Fibroblast of skin of left biceps (primary cell): ENCODE data around the gene SGMS1.

Experiments used
- DNase-seq, 2 experiments: peaks; one replicate each; pipeline ENCODE4 v3.0.0-alpha.2; 2013; ENCODE audit warnings: low read depth in 2 of 2

Gene SGMS1

DNA sequence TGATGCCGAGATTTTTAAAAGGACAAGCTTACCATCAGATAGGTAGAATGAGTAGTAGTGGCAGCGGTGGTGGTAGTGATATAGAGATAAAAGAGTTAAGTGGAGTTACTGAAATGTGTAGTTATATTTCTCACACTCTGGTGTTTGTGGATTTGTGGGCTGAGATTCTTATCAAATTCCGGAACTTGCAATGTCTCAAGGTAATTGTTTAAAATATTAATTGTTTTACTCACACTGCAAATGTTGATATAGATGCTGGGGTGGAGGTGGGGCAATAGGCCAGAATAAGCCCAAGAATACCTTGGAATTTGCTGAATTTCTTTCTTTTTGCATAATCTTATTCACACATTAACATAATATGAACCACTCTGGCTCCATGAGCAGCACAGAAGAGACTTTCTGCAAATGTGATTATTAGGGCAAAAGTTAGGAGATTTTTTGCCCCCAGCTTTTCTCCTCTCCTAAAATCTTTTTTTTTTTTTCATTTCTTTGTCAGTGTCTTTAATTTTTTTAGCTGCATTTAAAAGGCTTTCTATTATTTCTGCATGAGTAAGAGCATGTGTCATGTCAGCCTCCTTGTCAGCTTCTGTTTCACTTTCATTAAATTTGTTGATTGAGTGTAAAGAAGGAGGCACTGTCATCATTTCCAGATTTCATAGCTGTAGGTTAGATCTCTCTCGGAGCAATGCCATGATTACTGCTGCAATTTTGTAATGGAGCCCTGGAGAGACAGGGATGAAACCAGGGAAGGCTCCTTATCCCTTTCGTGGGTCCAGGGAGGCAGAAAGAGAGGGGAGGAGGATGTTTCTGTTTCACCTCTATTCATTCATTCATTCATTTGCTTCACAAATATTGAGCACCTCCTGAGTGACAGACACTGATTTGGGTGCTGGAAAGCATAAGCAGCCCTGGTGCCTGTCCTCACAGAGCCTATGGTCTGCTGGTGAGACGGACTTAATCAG, 13.1 kb upstream of the SGMS1 start:
- DNase-seq = no peak

DNA sequence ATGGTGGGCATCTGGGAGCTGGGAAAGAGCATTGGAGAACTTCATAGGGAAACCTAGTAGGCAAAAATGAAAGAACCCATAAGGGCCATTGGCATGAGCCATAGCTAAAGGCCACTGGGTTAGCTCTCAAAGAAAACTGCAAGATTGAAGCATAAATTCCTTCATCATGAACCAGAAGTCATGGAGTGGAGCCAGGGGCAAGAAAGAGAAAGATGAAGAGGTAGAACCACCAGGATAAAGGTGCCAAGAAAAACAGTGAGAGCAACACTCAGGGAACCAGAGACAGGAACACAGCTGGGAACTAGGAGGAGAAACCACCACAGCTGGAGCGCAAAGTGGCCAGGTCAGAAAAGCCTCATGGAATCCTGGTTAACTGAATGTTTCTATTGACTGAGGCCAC, 11.5 kb upstream of the SGMS1 start:
- peak; percentile 37 to 42 for DNase-seq

DNA sequence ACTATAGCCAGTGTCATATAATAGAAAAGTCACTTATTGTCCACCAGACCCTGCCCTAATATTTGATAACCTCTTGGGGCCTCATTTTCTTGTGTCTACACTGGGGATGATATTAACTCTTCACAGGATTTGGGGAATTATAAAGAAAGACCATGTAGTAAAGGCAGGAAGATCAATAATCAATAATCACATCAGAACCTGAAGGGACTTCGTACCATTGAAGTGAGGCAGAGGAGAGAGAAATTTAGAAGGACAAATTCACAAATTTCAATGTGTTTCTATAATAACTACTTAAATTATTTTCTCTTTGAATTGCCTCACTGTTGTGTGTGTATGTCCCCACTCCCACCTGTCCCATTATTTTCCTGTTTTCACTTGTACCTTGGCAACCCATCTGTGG, 10.7 kb upstream of the SGMS1 start:
- no peak for DNase-seq

DNA sequence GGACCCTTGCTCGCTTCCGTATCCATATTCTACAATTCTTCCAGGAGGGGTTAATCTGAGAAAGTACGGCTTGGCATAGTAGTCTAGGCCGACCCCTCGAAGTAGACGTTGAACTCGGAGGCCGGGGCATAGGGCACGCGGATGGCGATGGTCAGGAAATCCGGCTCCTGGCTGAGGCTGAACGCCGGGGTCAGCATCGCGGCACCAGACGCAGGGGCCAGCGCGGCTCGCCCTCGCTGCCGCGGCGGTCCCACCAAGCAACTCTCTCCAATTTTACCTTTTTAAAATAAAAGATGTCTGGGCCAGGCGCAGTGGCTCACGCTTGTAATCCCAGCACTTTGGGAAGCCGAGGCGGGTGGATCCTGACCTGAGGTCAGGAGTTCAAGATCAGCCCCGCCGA, 7.3 kb upstream of the SGMS1 start:
- DNase-seq = no peak

DNA sequence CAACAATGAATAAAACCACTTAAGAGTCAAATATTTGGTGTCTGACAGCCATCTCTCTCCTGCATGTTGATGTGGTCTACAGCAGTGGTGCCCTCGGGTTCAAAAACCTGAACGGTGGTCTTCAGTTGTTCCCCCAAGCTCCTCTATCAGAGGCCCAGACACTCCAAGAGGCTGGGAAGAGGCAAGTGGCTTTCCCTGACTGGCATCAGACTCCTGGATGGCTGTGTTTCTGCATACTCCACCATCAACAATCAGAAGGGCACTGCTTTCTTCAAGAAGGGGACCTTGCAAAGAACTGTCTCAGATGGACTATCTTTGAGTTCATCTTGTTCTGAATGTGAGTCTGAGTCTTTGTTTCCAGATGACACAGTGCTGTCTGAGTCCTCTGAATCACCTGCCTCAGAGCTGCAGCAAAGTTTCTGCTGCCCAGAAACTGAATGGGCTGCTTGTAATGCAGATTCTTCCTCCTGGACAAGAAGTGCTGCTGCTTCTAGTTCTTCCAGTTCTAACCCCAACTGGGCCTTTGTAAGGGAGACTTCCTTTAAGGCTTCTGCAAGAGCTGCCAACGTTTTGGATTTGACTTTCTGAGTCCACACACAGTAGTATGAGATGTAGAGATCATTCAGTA, 5.9 kb upstream of the SGMS1 start:
- no peak for DNase-seq

DNA sequence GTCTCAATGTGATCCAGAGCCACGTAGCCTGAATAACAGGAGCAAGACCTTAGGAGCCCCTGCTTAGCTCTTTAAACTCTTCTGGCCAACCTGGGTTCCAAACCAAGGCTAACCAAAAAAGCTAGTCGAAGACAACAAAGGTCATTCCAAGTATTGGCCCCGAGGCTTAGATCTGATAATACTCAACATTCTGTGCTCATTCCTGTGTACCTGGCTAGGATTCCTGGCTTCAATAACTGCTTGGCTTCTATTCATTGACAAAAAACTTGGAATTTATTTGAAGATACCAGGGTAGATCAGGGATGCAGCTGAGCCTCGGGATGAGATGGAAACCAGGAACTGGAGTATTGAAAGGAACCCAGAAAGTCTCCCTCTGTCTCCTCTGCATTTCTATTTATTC, 4.1 kb upstream of the SGMS1 start:
- no peak for DNase-seq

DNA sequence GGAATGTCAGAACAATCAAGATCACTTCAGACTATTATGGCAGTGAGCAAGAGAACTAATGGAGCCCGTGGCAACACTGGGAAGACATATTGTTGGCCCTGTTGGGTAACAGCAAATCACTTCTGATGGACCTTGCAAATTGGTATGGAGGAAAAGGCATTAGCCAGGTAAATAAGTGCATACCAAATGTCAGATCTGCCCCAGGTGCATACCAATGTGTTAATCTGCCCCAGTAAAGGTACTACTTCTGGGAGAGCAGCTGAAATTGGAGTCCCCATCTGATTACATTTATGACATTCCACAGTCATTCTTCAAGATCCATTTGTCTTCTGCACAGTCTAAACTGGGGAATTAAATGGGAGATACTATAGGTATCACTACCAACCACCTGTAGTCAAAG, 3.7 kb upstream of the SGMS1 start:
- DNase-seq = no peak

DNA sequence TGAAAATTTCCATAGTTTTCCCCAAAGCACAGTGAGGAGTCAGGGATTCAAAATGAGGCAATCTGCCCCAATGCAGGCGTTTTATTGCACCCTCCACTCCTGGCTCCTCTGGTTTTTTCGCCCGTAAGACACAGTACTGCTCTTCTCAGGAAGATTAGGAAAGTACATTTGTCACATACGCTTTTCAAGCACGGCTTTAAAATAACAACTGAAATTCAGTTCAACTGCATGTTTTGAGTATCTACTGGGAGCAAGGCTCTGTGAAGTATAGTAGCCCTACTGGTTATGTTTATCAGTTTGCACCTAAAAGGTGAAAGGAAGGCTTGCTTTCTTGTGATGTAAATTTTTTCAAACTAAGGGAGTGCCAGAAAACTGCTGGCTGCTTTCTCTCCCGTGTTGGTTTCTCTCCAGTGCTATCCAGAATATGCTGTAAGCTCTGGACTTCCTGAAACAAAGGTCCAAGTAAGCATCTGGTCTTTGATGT, 1.9 kb upstream of the SGMS1 start:
- no peak for DNase-seq

DNA sequence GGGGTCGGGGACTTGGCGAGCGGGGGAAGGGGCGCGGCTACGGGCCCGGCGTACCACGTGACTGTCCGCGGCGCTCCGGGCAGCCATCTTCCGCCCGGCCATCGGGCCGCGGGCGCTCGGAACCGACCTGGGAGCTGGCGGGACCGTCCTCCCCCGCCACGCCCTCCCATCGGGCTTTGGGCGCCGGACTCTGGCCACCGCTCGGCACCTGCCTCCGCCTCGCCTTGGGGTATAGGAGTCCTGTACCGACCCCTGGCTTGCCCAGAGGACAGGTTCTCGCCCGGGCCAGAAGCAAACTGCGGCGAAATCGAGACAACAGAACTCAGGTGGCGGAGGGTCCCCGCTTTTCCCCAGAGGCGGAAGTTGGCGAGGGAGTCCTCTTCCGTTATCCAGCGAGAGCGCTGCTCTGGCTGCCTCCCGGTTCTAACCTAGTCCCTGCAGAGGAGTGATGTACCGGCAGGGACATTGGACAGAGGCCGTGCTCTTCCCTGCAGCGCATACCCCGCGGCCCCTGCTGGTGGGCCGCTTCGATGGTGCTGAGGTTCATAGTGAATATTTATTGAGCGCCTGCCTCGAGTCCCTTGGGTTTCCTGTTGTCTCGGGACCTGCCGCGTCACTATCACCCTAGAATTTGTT, 1.2 kb upstream of the SGMS1 start:
- no peak for DNase-seq

DNA sequence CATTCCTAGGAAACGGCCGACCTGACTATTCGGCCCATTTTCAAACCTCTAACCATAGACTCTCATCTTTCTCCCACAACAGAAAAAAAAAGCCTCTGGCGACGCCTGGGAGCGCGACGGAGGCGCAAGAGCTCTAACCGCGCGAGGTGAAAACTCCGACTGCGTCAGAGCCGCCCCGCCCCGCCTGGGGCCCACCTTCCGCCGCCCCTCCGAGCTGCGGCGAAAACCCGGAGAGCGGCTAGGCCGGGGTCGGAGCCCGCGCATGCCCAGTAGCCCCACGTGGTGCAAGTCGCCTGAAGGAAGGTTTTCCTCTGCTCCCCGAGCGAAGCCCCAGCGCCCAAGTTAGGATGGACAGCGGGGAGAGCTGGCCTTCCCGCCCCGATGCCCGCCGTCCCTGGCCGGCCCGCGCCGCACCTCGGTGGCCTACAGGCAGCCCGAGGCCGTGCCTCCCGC, 683 bp upstream of the SGMS1 start:
- peak; percentile 89 for DNase-seq

DNA sequence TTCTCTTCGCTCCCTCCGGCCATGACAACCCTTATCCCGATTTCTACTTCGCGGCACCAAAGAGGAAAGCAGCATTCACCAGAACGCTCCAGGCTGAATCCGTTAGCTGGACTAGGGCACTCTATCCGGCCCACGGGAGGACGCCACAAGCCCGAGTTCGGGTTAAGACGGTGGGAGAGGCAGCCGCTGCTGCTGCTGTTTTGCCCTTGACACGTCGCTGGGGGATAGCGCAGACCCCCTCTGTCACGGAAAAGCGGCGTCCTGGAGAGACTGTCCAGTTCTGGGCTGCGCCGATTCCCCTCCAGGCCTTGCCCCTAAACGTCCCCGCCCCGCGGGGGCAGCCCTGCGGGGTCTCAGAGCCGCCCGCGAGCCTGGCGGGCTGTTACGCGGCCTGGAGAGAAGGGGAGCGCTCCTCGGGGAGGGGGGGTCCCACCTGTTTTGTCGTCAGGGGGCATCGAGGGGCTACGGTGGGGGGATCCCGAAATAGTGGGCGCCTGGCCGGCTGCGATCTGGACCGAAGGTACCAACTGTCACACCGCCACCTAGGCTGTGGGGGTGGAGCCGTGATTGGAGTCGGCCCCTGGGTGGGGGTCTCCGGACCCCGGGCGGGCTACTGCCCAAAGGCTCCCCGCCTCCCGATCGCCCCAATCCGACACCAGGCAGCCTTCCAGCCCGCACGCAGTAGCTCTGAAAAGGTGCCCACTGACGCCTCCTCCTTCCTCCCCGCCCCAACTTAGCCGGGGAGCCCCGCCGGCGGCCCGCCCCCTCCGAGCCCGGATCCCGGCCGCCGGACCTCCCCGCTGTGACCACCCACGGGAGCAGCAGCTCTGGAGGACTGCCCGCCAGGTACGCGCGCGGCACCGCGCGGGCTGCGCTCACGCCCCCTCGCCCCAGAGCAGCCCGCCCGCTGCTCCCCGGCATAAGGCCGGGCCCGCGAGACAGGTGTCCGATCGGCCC, 772 bp downstream of the SGMS1 start:
- DNase-seq = no peak

DNA sequence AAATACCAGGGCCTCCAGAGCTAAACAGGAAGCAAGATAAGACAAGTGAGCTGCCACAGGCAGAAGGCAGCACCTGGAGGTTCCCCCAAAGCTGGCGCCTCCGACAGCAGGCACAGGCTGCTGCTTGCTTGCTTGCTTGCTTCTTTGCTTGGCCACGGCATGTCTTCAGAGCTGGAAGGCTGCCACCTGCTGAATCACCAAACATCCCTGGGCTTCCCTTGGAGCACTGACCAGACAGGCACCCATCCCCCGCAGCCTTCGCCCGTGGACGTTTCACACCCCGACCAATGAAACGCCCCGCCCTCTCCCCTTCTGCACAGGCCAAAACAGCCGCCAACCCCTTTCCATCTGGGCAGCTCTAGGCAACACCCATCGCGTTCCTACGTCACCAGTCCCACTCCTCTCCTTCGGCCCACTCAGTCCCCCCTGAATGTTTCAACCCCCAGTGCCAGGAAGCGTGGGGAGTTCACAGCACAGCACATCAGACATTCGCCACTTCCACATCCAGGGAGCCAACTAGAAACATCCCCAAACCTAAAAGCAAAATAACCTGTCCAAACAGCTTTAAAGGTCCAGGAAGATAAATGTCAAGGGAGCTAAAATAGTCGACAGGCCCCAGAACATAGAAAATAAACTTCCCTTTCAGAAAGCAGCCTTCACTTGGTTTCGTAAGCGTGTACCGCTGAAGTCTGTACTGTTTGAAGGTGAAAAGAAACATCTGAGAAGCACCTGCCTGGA, 1.6 kb downstream of the SGMS1 start:
- DNase-seq = peak; percentile 74 to 75

DNA sequence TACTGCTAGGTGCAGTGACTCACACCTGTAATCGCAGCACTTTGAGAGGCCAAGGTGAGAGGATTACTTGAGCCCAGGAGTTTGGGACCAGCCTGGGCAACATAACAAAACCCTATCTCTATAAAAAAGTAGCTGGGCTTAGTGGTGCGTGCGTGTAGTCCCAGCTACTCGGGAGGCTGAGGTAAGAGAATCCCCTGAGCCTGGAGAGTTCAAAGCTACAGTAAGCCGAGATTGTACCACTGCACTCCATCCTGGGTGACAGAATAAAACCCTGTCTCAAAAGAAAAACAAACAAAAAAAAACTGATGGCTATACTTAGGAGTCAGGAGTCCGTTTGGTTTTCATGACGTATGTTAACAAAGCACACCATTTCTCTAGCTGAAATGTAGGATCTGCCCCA, 2.9 kb downstream of the SGMS1 start:
- no peak for DNase-seq

DNA sequence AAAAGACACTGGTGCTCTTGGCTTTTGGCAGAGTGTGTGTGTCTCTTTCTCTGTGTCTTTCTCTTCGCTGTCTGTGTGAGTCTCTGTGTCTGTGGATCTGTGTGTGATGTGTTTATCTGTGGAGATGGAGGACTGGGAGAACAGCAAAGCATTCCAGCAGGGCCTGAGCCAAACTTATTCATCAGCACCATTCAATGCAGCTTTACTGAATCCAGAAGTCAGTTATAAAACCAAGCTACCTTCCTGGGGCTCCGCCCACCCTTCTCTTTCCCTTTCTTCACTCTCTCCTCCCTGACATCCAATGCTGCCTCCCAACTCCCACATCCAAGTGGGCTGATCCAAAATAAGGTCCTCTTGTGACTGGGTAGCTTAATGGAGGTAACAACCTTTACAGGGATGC, 3.9 kb downstream of the SGMS1 start:
- DNase-seq = no peak

DNA sequence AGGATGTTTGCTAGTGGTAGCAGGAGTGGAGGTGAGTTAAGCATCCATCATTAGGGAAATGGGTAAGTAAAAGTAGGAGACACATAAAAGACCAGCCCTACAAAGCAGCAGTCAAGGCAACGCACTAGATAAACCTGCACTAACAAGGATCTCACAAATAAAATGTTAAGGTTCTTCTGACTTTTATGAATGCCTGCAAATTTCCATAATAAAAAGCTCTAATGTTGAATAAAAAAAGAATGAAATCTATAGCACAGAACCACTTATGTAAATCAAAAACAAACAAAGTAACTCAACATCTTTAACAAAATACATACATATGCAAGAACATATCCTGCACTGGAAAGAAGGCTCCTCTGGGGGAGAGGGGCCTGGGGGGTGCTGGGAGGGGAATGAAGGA, 4.6 kb downstream of the SGMS1 start:
- no peak for DNase-seq

DNA sequence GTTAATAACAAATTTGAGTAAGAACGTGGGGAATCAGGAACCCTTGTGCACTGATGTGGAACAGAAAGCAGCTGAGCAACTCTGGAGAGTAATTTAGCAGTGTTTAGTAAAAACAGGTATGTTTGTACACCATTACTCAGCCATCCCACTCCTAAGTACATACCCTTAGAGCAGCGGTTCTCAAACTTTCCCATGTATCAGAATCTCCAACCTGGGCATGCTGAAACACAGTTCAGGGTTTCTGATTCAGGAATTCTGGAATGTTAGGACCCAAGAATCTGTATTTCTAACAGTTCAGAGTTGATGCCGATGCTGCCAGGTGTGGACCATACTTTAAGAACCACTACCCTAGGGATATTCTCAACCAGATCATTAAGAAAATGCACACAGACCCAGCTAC, 5.1 kb downstream of the SGMS1 start:
- no peak for DNase-seq

DNA sequence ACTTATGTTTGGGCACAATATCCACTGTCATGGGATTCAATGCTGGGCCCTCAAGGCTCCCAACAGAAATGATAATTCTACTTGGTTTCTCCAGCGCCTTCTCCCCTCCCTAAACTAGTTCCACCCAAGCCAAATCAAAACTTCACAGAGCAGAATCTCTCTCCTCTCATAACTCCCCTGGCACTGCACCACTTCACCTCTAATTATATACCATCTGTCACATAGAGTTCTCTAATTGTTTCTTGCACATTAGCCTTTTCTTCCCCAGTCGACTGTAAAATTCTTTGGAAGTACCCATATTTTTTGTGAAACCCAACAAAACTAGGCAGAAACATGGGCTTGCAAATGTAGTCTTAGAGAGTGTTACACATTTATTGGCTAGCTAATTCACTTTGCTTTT, 8.1 kb downstream of the SGMS1 start:
- no peak for DNase-seq

DNA sequence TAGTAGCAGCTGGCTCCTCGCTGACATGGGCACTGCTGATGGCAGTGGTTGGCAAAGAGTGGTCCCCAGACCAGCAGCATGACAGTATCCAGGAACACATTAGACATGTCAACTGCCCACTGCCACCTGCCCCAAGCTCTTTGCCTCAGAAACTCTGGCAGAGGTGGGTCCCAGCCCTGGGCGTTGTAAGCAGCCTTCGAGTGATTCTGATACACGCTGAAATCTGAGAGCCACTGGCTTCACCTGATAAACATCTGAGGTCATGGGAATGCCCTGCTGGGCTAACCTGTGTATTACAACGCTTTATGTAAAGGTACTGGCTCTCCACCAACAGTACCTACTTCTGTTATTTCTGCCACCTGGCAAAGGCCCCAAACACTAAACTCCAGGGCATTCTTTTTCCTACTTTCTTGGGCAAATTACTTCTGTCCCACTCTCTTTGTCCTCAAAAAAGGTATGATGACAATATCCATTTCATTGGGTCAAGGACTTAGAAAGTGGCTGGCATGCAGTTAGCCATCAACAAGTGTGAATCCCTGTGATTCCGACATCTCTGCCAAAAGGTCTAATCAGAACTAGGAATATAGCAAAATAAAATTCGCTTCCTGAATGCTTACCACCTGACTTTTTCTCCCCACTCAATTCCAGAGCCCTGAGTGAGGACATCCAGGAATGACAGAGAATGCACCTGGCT, 9.2 kb downstream of the SGMS1 start:
- DNase-seq = no peak

DNA sequence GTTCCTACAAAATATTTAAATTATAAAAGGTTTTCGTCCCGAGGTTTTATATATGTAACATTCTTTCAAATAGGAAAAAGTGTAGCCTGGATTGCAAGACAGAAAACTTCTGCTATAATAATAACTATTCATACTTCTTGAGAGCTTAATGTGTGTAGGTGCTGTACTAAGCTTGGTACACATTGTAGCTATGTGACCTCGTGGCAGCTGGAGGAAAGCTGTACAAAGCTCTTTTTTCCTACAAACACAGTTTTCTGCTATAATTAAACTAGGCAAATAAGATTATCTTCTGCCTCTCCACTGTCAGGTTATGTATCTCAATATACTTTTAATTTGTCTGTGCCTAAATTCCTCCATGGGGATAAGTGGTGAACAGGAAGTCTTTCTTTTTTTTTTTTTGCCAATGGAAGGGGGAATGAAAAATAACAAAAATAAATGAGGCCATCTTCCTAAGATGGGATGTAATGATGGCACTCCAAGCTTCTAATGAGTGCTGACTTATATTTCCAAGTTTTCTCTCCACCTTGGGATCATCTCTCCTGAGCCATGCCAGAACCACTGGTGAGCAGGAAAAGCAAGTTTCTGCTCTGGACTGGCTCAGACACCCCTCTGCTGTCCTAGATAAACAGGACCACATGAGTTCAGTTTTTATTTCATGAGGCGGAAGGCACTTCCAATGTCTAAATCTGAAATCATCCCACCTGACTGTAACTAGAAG, 9.9 kb downstream of the SGMS1 start:
- DNase-seq = no peak
